Loucy (cell line): ENCODE results near the gene ZNF629.

ENCODE experiments used
- H2AFZ ChIP-seq: fragments of 200-600 bp; sonication (generic); 2 replicates; pipeline ENCODE4 v1.6.0; 2016; ENCODE audit warnings: antibody characterized with exemption, mild to moderate bottlenecking, low read length, moderate library complexity
- H3F3A ChIP-seq: fragments of 200-600 bp; 2 replicates; pipeline ENCODE4 v1.6.0; 2016; ENCODE audit warnings: antibody characterized with exemption, low read depth, mild to moderate bottlenecking
- H3K27me3 ChIP-seq: fragments of 200-600 bp; sonication (generic); 2 replicates; pipeline ENCODE4 v1.6.1; 2014; ENCODE audit warnings: low read length, mild to moderate bottlenecking; ENCODE audit not compliant: insufficient read depth, poor library complexity, severe bottlenecking
- H3K36me3 ChIP-seq: fragments of 200-600 bp; sonication (generic); 2 replicates; pipeline ENCODE4 v1.6.1; 2016; ENCODE audit warnings: low read length; ENCODE audit not compliant: insufficient read depth
- H3K4me1 ChIP-seq: fragments of 200-600 bp; sonication (generic); 2 replicates; pipeline ENCODE4 v1.5.1; 2014; ENCODE audit warnings: low read length, mild to moderate bottlenecking; ENCODE audit not compliant: insufficient read depth, poor library complexity, severe bottlenecking
- H3K4me2 ChIP-seq: fragments of 200-600 bp; sonication (generic); 2 replicates; pipeline ENCODE4 v1.6.0; 2014; ENCODE audit warnings: antibody characterized with exemption, low read length, low read depth, mild to moderate bottlenecking; ENCODE audit not compliant: poor library complexity, severe bottlenecking
- H3K4me3 ChIP-seq: fragments of 200-600 bp; sonication (generic); 2 replicates; pipeline ENCODE4 v1.5.1; 2014; ENCODE audit warnings: low read length, mild to moderate bottlenecking, mixed read lengths; ENCODE audit not compliant: poor library complexity, severe bottlenecking
- H3K79me2 ChIP-seq: fragments of 200-600 bp; sonication (generic); 2 replicates; pipeline ENCODE4 v1.6.1; 2014; ENCODE audit warnings: low read length; ENCODE audit not compliant: insufficient read depth
- H3K9ac ChIP-seq: fragments of 200-600 bp; sonication (generic); 2 replicates; pipeline ENCODE4 v1.6.0; 2014; ENCODE audit warnings: mild to moderate bottlenecking, low read depth, low read length, moderate library complexity; ENCODE audit not compliant: poor library complexity, severe bottlenecking
- H3K9me2 ChIP-seq: fragments of 200-600 bp; sonication (generic); replicated peaks from 2 replicates; pipeline ENCODE4 v1.6.1; 2016; ENCODE audit warnings: low read depth, low read length, mixed read lengths
- H3K9me3 ChIP-seq: fragments of 200-600 bp; sonication (generic); 2 replicates; pipeline ENCODE4 v1.6.1; 2014; ENCODE audit warnings: mild to moderate bottlenecking, antibody characterized with exemption, low read length, low read depth; ENCODE audit not compliant: insufficient read depth
- H4K20me1 ChIP-seq: fragments of 200-600 bp; sonication (generic); 2 replicates; pipeline ENCODE4 v1.6.0; 2014; ENCODE audit warnings: antibody characterized with exemption, low read length, mild to moderate bottlenecking; ENCODE audit not compliant: insufficient read depth, poor library complexity, severe bottlenecking
- EZH2phosphoT487 ChIP-seq: fragments of 200-600 bp; IDR thresholded peaks from 2 replicates; pipeline ENCODE4 v1.6.1; 2018; ENCODE audit warnings: antibody characterized with exemption, mild to moderate bottlenecking, moderate library complexity, borderline replicate concordance
- TF ChIP-seq, protein P1 (sequence below): fragments of 200-600 bp; sonication (generic); conservative IDR thresholded peaks from 2 replicates; pipeline ENCODE4 v1.5.1; 2014; ENCODE audit warnings: mild to moderate bottlenecking, antibody characterized with exemption, low read length

ZNF629 gene

DNA sequence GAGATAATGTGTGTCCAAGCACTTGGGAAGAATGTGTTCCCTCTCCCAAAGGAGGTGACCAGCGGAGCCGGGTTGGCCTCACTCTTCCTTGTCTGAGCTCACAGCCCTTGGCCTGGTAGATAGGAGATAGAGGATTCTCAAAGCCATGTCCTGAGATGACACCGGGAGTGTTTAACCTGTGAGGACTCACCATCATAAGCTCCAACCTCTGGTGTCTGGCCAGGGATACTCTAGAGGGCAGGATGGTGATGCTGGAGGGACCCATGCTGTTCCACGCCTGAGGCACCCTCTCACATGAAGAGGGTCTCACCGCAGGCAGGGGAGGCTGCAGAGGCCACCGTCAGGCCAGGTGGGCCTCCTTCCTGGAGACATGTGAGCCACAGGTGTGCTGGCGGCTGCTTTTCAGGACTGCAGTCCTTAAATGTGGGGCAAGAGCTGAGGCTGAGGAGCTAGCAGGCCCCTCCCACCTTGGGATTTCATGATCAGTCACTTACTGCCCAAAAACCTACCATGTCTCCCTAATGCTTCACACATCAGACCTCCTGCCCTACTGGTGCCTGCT lies 6.6 kb upstream of the ZNF629 start:
- Histone ChIP-seq H3K9me3 (no peaks in the 10 kb centered on the region), H3K9ac (no peak overlapping the region), H2AFZ (no peak overlapping the region), H3F3A (no peaks in the 10 kb centered on the region), H3K27me3 (no peaks in the 10 kb centered on the region), H3K4me1 (no peaks in the 10 kb centered on the region), H3K36me3 (no peaks in the 10 kb centered on the region), H3K4me3 (no peak overlapping the region), H4K20me1 (no peaks in the 10 kb centered on the region), H3K9me2 (no peaks in the 10 kb centered on the region), H3K4me2 (no peak overlapping the region), H3K79me2 (no peaks in the 10 kb centered on the region)
- TF ChIP-seq, protein P1, sequence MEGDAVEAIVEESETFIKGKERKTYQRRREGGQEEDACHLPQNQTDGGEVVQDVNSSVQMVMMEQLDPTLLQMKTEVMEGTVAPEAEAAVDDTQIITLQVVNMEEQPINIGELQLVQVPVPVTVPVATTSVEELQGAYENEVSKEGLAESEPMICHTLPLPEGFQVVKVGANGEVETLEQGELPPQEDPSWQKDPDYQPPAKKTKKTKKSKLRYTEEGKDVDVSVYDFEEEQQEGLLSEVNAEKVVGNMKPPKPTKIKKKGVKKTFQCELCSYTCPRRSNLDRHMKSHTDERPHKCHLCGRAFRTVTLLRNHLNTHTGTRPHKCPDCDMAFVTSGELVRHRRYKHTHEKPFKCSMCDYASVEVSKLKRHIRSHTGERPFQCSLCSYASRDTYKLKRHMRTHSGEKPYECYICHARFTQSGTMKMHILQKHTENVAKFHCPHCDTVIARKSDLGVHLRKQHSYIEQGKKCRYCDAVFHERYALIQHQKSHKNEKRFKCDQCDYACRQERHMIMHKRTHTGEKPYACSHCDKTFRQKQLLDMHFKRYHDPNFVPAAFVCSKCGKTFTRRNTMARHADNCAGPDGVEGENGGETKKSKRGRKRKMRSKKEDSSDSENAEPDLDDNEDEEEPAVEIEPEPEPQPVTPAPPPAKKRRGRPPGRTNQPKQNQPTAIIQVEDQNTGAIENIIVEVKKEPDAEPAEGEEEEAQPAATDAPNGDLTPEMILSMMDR, result no peak
- no peak for TF ChIP-seq EZH2phosphoT487

DNA sequence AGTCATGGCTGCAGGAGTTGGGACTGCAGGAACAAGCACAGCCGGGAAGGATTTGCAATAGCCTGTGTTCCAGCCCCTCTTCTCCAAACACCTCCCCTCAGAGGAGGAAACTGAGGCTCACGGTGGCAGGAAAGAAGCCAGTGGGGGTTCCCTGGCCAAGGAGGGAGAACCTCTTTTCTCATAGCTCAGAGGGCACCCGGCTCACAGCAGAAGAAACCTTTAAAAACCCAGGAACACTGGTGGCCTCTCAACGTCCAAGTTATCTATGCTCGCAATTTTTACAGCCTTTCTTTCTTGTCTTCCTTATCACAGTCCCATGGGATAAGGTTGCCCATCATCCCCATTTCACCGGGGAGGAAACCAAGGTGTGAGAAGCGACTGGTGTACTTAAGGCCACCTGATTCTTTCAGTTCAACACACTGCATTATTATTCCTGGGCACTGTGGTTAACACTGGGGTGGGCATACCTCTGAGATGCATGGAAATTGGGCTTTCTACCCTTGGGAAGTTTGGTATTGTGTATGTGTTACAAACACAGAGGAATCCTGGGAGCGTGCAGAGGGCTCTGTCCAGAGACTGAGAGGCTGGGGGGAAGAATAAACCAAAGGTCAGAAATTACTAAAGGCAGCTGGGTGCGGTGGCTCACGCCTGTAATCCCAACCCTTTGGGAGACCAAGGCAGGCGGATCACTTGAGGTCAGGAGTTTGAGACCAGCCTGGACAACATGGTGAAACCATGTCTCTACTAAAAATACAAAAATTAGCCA lies 791 bp upstream of the ZNF629 start:
- no peaks in the 10 kb centered on the region for H3F3A ChIP-seq
- peak overlapping the region; percentile 97 for H2AFZ ChIP-seq
- H3K4me1 ChIP-seq, result peaks cover 14% of the 10 kb centered on the region
- H3K79me2 ChIP-seq, result peaks cover 23% of the 10 kb centered on the region
- no peak for TF ChIP-seq EZH2phosphoT487
- TF ChIP-seq, protein P1, result no peak
- H4K20me1 ChIP-seq, result no peaks in the 10 kb centered on the region
- peak overlapping the region; percentile 79 for H3K4me3 ChIP-seq
- H3K36me3 ChIP-seq, result peaks cover 8% of the 10 kb centered on the region; the same call in 1 of the 2 replicates
- no peaks in the 10 kb centered on the region for H3K27me3 ChIP-seq
- peak overlapping the region; percentile 84 for H3K9ac ChIP-seq
- H3K9me2 ChIP-seq, result no peaks in the 10 kb centered on the region
- peak overlapping the region; percentile 84 for H3K4me2 ChIP-seq
- no peaks in the 10 kb centered on the region for H3K9me3 ChIP-seq

DNA sequence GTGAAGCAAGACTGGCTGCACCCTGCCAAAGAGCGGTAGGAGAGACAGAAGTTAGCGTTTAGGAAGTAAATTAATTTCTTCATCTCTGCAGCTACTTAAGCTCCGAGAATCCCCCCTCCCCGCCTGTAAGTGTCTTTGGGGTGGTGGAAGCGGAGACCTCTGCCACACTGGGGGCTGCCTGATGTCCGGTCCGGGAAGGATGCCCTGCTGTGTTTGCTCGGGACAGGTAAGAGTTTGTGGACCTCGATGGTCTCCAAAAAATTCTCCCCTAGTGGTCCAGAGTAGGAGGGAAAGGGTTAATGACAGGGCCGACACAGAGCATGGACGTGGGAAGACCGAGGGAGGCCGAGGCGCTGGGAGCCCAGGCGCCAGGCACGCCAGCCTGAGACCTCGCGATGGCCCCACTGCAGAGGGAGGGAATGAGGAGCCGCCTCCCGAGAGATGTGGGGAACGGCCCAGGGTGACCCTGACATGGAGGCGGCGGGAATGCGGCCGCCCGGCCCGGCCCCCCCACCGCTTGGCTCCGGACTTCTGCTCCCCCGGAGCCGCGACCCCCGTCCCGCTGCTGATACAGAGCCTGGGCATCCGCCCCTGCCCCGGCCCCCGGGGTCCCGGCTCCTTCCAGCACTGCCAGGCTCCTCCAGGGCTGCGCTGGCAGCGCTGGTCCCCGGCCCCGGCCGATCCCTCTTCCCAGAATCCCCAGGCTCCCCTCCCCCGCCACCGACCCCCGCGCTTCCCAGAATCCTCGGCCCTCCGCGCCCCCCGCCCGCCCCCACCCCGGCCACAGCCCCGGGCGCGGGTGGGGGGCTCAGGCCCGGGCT lies 680 bp downstream of the ZNF629 start:
- Histone ChIP-seq H3K9me2 (no peaks in the 10 kb centered on the region), H3F3A (no peaks in the 10 kb centered on the region), H3K36me3 (peaks cover 16% of the 10 kb centered on the region; the same call in 1 of the 2 replicates), H3K4me1 (peaks cover 14% of the 10 kb centered on the region), H3K4me3 (peak overlapping the region; percentile 79), H3K9ac (peak overlapping the region; percentile 84), H4K20me1 (no peaks in the 10 kb centered on the region), H3K27me3 (no peaks in the 10 kb centered on the region), H2AFZ (peak overlapping the region; percentile 43; the same call in 1 of the 2 replicates), H3K9me3 (no peaks in the 10 kb centered on the region), H3K79me2 (peaks cover 23% of the 10 kb centered on the region), H3K4me2 (peak overlapping the region; percentile 90)
- TF ChIP-seq, protein P1, result no peak
- TF ChIP-seq EZH2phosphoT487, result no peak
